Spleen (tissue), 11 donors: ENCODE results near the gene SOX13. TPM values are rescaled to one million over a fixed set of nuclear protein-coding genes. Genes with fewer than 3 reads are reported as not detected.
A peak's percentile ranks its signal among the peaks of the same experiment; 100 is the strongest.
"Not testable (repeated sequence)": the region's sequence is repeated elsewhere in the genome, so short reads cannot be mapped to it uniquely, and the experiment has no call there.

Experiments
- DNase-seq: peaks from one replicate; pipeline ENCODE4 v3.0.0-alpha.2; 2020
- H3K27ac ChIP-seq, 8 donors: fragments of 200-600 bp; sonication (generic) in 7 of 8; 1 replicate in 4 of 8; 2 replicates in 4 of 8; pipeline versions ENCODE4 v1.5.0 to v1.8.0; 2016 to 2021; ENCODE audit warnings: inconsistent platforms in 4 of 8, mild to moderate bottlenecking in 4 of 8, moderate library complexity in 1 of 8
- H3K27me3 ChIP-seq, 7 donors: fragments of 200-600 bp; sonication (generic) in 6 of 7; replicated peaks in 1 of 7; 1 replicate in 4 of 7; 2 replicates in 3 of 7; pipeline versions ENCODE4 v1.5.0 to v1.8.0; 2016 to 2021; ENCODE audit warnings: inconsistent platforms in 3 of 7, mild to moderate bottlenecking in 1 of 7
- H3K36me3 ChIP-seq, 6 donors: fragments of 200-600 bp; sonication (generic) in 5 of 6; 1 replicate in 4 of 6; 2 replicates in 2 of 6; pipeline versions ENCODE4 v1.5.0 to v1.8.0; 2016 to 2021; ENCODE audit warnings: inconsistent platforms in 2 of 6
- H3K4me1 ChIP-seq, 6 donors: fragments of 200-600 bp; sonication (generic) in 5 of 6; 1 replicate in 3 of 6; 2 replicates in 3 of 6; pipeline versions ENCODE4 v1.5.0 to v1.8.0; 2016 to 2021; ENCODE audit warnings: inconsistent platforms in 3 of 6
- H3K4me3 ChIP-seq, 8 donors: fragments of 200-600 bp; sonication (generic) in 7 of 8; 1 replicate in 4 of 8; 2 replicates in 4 of 8; pipeline versions ENCODE4 v1.5.0 to v1.8.0; 2016 to 2021; ENCODE audit warnings: inconsistent platforms in 4 of 8, mild to moderate bottlenecking in 4 of 8, moderate library complexity in 2 of 8
- H3K9me3 ChIP-seq, 8 donors: fragments of 200-600 bp; sonication (generic) in 7 of 8; 1 replicate in 4 of 8; 2 replicates in 4 of 8; pipeline versions ENCODE4 v1.5.0 to v1.8.0; 2016 to 2021; ENCODE audit warnings: inconsistent platforms in 4 of 8
- CTCF ChIP-seq, 11 experiments: fragments of 200-600 bp in 7 of 11; fragments of 450-650 bp in 4 of 11; sonication (generic) in 4 of 11; IDR thresholded peaks in 8 of 11; conservative IDR thresholded peaks in 3 of 11; 1 replicate in 7 of 11; 2 replicates in 4 of 11; pipeline versions ENCODE4 v1.4.0 to v1.8.0; 2016 to 2021; ENCODE audit warnings: antibody characterized with exemption in 11 of 11, inconsistent platforms in 4 of 11, mild to moderate bottlenecking in 1 of 11
- POLR2A ChIP-seq, 3 donors: fragments of 450-650 bp; IDR thresholded peaks; one replicate each; pipeline ENCODE4 v1.5.1; 2017; ENCODE audit warnings: antibody characterized with exemption in 3 of 3, mild to moderate bottlenecking in 1 of 3
- POLR2AphosphoS5 ChIP-seq, 3 donors: sonication (generic); formaldehyde crosslinking; IDR thresholded peaks; one replicate each; pipeline ENCODE4 v1.5.1; 2017; ENCODE audit warnings: antibody characterized with exemption in 3 of 3
- WGBS, 5 donors: extraction: QIAGEN DNeasy Blood & Tissue Kit in 3 of 5; methylation state at CpG; one replicate each; pipeline versions ENCODE4 v1.1.5 to v1.1.7; 2013 to 2018; 5-methylcytosine and 5-hydroxymethylcytosine counted together
- intact Hi-C: fragments of 100-400 bp; cut with DNase I; formaldehyde crosslinking; loops from one replicate; pipeline ENCODE4 v1.15.0; 2023; ENCODE audit warnings: low total_unique reads
- polyA plus RNA-seq, 3 donors: library from polyadenylated mRNA; stranded (reverse); fragments of 200-250 nt; gene quantifications; one replicate each; pipeline ENCODE4 v1.2.1, GENCODE V29; 2013
- total RNA-seq, 7 donors: library from RNA; depleted of rRNA in 3 of 7; stranded (reverse); fragments of >200 nt in 3 of 7; fragmentation: NEBNext Ultra II Directional in 4 of 7; extraction: Animal tissue kit (Norgen Biotek cat#: 25700) in 4 of 7; gene quantifications; one replicate each; pipeline versions ENCODE4 v1.1.0 to v1.2.1, GENCODE V29; 2016 to 2021
- donor health status: healthy with polysubstance abuse.
- donor health status: DM: no; HTN: no; CAD: no; lungs with moderate emphysema.
- donor health status: DM: no; HTN: no; CAD: no.
- donor health status: Bipolar disorder and iron deficiency.
- donor health status: healthy.
- donor health status: DM: no; HTN: no; CAD: no.
- donor health status: DM: yes; HTN: yes; CAD: no.

SOX13 gene
- total and polyA plus RNA-seq, 10 donors: 2.0 to 28.7 (median 18.0) TPM

GRCh38 chr1:204043680-204044079 lies 29.2 kb upstream of the SOX13 start:
- Histone ChIP-seq H3K4me3 (no peak overlapping the region), H3K4me1 (peaks cover 0 to 10% (median 0%) of the 10 kb centered on the region in 6 donors), H3K9me3 (no peaks in the 10 kb centered on the region), H3K27me3 (no peaks in the 10 kb centered on the region), H3K27ac (peak overlapping the region in 2 of 8 donors; percentile 45), H3K36me3 (no peaks in the 10 kb centered on the region)
- peak; percentile 37 to 60 (median 38) for TF ChIP-seq POLR2AphosphoS5 (IDR thresholded peaks at IDR 0.05)
- TF ChIP-seq POLR2A (IDR thresholded peaks at IDR 0.05): no peak
- 73 to 79% (median 78%) methylated on average over 8 of the region's 8 CpGs for WGBS, 5 donors
- intact Hi-C loops: no loop called here
- no peak for DNase-seq

- H3K9me3 ChIP-seq: no peaks in the 10 kb centered on the region
- H3K4me3 ChIP-seq: no peak overlapping the region
- 53 to 74% (median 60%) methylated on average over 1 of the region's 1 CpG for WGBS, 5 donors
- H3K4me1 ChIP-seq: peaks cover 0 to 10% (median 0%) of the 10 kb centered on the region in 6 donors
- no peaks in the 10 kb centered on the region for H3K27me3 ChIP-seq
- H3K27ac ChIP-seq: peak overlapping the region in 2 of 8 donors; percentile 45
- DNase-seq: no peak
- TF ChIP-seq CTCF (IDR thresholded peaks at IDR 0.05 in 8 of 11, conservative IDR thresholded peaks at IDR 0.05 in 3 of 11): no peak
- no peak for TF ChIP-seq POLR2AphosphoS5 (IDR thresholded peaks at IDR 0.05)
- H3K36me3 ChIP-seq: no peaks in the 10 kb centered on the region
- intact Hi-C loops: no loop called here
These were observed 28.5 kb upstream of the SOX13 start for GRCh38 chr1:204044448-204044847.

GRCh38 chr1:204045430-204045829 lies 27.5 kb upstream of the SOX13 start:
- TF ChIP-seq POLR2AphosphoS5 (IDR thresholded peaks at IDR 0.05): no peak
- TF ChIP-seq CTCF (IDR thresholded peaks at IDR 0.05 in 8 of 11, conservative IDR thresholded peaks at IDR 0.05 in 3 of 11): no peak
- no peak for TF ChIP-seq POLR2A (IDR thresholded peaks at IDR 0.05)
- Histone ChIP-seq H3K4me1 (peaks cover 0 to 10% (median 0%) of the 10 kb centered on the region in 6 donors), H3K27me3 (no peaks in the 10 kb centered on the region), H3K27ac (no peak overlapping the region), H3K9me3 (no peaks in the 10 kb centered on the region), H3K4me3 (no peak overlapping the region), H3K36me3 (no peaks in the 10 kb centered on the region)
- intact Hi-C loops: no loop called here
- 43 to 59% (median 55%) methylated on average over 7 to 8 of the region's 8 CpGs for WGBS, 5 donors
- no peak for DNase-seq

GRCh38 chr1:204046346-204046745 lies 26.6 kb upstream of the SOX13 start:
- DNase-seq: no peak
- Histone ChIP-seq H3K4me3 (no peak overlapping the region), H3K4me1 (peaks cover 0 to 10% (median 0%) of the 10 kb centered on the region in 6 donors), H3K36me3 (no peaks in the 10 kb centered on the region), H3K9me3 (no peaks in the 10 kb centered on the region), H3K27ac (no peak overlapping the region), H3K27me3 (no peaks in the 10 kb centered on the region)
- TF ChIP-seq CTCF (IDR thresholded peaks at IDR 0.05 in 8 of 11, conservative IDR thresholded peaks at IDR 0.05 in 3 of 11) (no peak), POLR2AphosphoS5 (IDR thresholded peaks at IDR 0.05) (no peak), POLR2A (IDR thresholded peaks at IDR 0.05) (no peak)
- intact Hi-C loops: no loop called here
- 89 to 98% (median 94%) methylated on average over 5 of the region's 5 CpGs for WGBS, 5 donors

GRCh38 chr1:204048796-204049195 lies 24.1 kb upstream of the SOX13 start:
- DNase-seq, H3K9me3 ChIP-seq, H3K27me3 ChIP-seq, H3K27ac ChIP-seq, H3K4me3 ChIP-seq, H3K4me1 ChIP-seq, intact Hi-C loops, H3K36me3 ChIP-seq: not testable (repeated sequence)
- WGBS, 5 donors: 83 to 95% (median 86%) methylated on average over 3 of the region's 3 CpGs
